Measurements from ENCODE around the gene RIMS1. TPM values are rescaled to one million over a fixed set of nuclear protein-coding genes. Genes with fewer than 3 reads are reported as not detected.

The RIMS1 gene
- total and polyA plus RNA-seq, 9 of the 15 experiments (the other 6 are each of a cell fraction or from before 2014, with no cell fraction given): not detected

GRCh38 chr6:71994705-71995271 lies 108.4 kb downstream of the RIMS1 start (continued):
- TF ChIP-seq, protein P1, sequence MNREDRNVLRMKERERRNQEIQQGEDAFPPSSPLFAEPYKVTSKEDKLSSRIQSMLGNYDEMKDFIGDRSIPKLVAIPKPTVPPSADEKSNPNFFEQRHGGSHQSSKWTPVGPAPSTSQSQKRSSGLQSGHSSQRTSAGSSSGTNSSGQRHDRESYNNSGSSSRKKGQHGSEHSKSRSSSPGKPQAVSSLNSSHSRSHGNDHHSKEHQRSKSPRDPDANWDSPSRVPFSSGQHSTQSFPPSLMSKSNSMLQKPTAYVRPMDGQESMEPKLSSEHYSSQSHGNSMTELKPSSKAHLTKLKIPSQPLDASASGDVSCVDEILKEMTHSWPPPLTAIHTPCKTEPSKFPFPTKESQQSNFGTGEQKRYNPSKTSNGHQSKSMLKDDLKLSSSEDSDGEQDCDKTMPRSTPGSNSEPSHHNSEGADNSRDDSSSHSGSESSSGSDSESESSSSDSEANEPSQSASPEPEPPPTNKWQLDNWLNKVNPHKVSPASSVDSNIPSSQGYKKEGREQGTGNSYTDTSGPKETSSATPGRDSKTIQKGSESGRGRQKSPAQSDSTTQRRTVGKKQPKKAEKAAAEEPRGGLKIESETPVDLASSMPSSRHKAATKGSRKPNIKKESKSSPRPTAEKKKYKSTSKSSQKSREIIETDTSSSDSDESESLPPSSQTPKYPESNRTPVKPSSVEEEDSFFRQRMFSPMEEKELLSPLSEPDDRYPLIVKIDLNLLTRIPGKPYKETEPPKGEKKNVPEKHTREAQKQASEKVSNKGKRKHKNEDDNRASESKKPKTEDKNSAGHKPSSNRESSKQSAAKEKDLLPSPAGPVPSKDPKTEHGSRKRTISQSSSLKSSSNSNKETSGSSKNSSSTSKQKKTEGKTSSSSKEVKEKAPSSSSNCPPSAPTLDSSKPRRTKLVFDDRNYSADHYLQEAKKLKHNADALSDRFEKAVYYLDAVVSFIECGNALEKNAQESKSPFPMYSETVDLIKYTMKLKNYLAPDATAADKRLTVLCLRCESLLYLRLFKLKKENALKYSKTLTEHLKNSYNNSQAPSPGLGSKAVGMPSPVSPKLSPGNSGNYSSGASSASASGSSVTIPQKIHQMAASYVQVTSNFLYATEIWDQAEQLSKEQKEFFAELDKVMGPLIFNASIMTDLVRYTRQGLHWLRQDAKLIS (CRISPR knock-in tag; IDR thresholded peaks at IDR 0.05): no peak
- no peak for TF ChIP-seq MYNN (IDR thresholded peaks at IDR 0.05)
- no peak for TF ChIP-seq MYNN (CRISPR knock-in tag; IDR thresholded peaks at IDR 0.05)
- TF ChIP-seq FOXK1 (CRISPR knock-in tag; IDR thresholded peaks at IDR 0.05; ENCODE audit: borderline replicate concordance): no peak
- no peak for TF ChIP-seq FOXA1 (IDR thresholded peaks at IDR 0.05; ENCODE audit: borderline replicate concordance)
- TF ChIP-seq CUX1 (CRISPR knock-in tag; IDR thresholded peaks at IDR 0.05): no peak
